T-helper 9 cell (primary cell): ENCODE data around the gene ITPA.
A peak's percentile ranks its signal among the peaks of the same experiment; 100 is the strongest.

Experiments
- DNase-seq: peaks from one replicate; pipeline ENCODE4 v3.0.0-alpha.2; 2020
- total RNA-seq, 2 donors: gene quantifications; one replicate each; lab custom pipeline; 2026; lab: John Stamatoyannopoulos, UW

ITPA gene
- total RNA-seq, result 20.0 to 41.8 reads per million in 2 donors

GRCh38 chr20:3209257-3209945 lies at the start of gene ITPA:
Gene ITPA, plus strand, starts transcription at chr20:3209498. Its CDS starts 54 bp downstream, at chr20:3209552.
- peak; percentile 40 for DNase-seq

GRCh38 chr20:3160418-3160817 lies 48.9 kb upstream of the ITPA start:
- no peak for DNase-seq

GRCh38 chr20:3161316-3162079 lies 47.8 kb upstream of the ITPA start:
- DNase-seq, result no peak

GRCh38 chr20:3162080-3162611 lies 47.2 kb upstream of the ITPA start:
- no peak for DNase-seq

GRCh38 chr20:3163099-3164042 lies 45.9 kb upstream of the ITPA start:
- DNase-seq, result no peak

GRCh38 chr20:3164043-3164762 lies 45.1 kb upstream of the ITPA start:
- no peak for DNase-seq

- no peak for DNase-seq
Observed at GRCh38 chr20:3164763-3165410, 44.4 kb upstream of the ITPA start.

- no peak for DNase-seq
Observed at GRCh38 chr20:3165473-3166337, 43.6 kb upstream of the ITPA start.

- no peak for DNase-seq
Observed at GRCh38 chr20:3166338-3166912, 42.9 kb upstream of the ITPA start.

GRCh38 chr20:3166913-3167342 lies 42.4 kb upstream of the ITPA start:
- DNase-seq, result no peak

- DNase-seq, result no peak
Observed at GRCh38 chr20:3167738-3168078, 41.6 kb upstream of the ITPA start.

GRCh38 chr20:3168079-3168828 lies 41.0 kb upstream of the ITPA start:
- no peak for DNase-seq

GRCh38 chr20:3168829-3169590 lies 40.3 kb upstream of the ITPA start:
- DNase-seq, result no peak

GRCh38 chr20:3171391-3172125 lies 37.7 kb upstream of the ITPA start:
- DNase-seq, result no peak

GRCh38 chr20:3172126-3172932 lies 37.0 kb upstream of the ITPA start:
- DNase-seq, result no peak

- DNase-seq, result peak; percentile 90
Observed at GRCh38 chr20:3172933-3173609, 36.2 kb upstream of the ITPA start, which contains the start of gene LZTS3. Gene LZTS3, minus strand, starts transcription at chr20:3173549. Its CDS starts 6,386 bp downstream, at chr20:3167163.
